Measurements from ENCODE around the gene TAS1R2. TPM values are rescaled to one million over a fixed set of nuclear protein-coding genes. Genes with fewer than 3 reads are reported as not detected.

Gene TAS1R2
- total and polyA plus RNA-seq, 2 experiments from 2014 or later = not detected

DNA sequence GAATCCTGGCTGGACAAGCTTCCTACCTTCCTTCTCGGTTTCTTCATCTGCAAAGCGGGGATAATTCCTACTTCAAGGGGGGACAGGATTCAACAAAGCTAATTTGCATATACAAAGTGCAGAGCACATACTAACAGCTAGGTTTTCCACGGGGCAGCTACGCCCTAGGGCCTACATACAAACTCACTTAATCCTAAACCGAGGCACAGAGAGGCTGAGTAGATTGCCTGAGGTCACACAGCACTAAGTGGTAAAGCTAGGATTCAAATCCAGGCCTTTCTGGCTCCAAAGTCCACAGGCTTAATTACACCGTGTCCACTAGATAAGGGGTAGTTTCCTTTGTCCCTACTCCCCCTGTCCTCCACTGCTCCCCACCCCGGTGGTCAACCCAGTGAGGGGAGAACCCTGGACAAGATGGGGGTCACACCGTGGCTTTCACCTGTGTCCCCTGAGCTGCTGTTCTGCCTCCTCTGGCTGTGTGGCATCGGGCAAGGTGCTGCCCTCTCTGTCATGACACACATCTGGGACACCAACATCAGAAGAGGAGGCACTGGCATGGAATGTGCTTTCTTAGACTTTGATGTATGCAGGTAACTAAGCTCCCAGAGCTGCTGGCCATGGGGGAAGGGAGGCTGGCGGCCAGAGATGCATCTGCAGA lies 44.5 kb downstream of the TAS1R2 start:
- Mint-ChIP-seq H3K9me3 (no peaks in the 10 kb centered on the region), H3K27ac (no peak overlapping the region), H3K4me3 (no peak overlapping the region), H3K4me1 (peaks cover 26% of the 10 kb centered on the region), H3K36me3 (ENCODE audit: low read depth) (no peaks in the 10 kb centered on the region), H3K27me3 (ENCODE audit: insufficient read depth, low read depth, poor library complexity) (peaks cover 22% of the 10 kb centered on the region)
- H3K27ac ChIP-seq (ENCODE audit: low read depth) = no peak overlapping the region
- ATAC-seq (no peak; the same call in 2 of the 3 replicates), DNase-seq (ENCODE audit: low spot score) (no peak)
- H3K4me3 ChIP-seq = no peak overlapping the region
- H3K27me3 ChIP-seq (ENCODE audit: insufficient read depth) = no peaks in the 10 kb centered on the region
- TF ChIP-seq, protein P1, sequence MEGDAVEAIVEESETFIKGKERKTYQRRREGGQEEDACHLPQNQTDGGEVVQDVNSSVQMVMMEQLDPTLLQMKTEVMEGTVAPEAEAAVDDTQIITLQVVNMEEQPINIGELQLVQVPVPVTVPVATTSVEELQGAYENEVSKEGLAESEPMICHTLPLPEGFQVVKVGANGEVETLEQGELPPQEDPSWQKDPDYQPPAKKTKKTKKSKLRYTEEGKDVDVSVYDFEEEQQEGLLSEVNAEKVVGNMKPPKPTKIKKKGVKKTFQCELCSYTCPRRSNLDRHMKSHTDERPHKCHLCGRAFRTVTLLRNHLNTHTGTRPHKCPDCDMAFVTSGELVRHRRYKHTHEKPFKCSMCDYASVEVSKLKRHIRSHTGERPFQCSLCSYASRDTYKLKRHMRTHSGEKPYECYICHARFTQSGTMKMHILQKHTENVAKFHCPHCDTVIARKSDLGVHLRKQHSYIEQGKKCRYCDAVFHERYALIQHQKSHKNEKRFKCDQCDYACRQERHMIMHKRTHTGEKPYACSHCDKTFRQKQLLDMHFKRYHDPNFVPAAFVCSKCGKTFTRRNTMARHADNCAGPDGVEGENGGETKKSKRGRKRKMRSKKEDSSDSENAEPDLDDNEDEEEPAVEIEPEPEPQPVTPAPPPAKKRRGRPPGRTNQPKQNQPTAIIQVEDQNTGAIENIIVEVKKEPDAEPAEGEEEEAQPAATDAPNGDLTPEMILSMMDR (conservative IDR thresholded peaks at IDR 0.05; ENCODE audit: low read depth in 2 of 2) = no peak
- TF ChIP-seq, protein P2, sequence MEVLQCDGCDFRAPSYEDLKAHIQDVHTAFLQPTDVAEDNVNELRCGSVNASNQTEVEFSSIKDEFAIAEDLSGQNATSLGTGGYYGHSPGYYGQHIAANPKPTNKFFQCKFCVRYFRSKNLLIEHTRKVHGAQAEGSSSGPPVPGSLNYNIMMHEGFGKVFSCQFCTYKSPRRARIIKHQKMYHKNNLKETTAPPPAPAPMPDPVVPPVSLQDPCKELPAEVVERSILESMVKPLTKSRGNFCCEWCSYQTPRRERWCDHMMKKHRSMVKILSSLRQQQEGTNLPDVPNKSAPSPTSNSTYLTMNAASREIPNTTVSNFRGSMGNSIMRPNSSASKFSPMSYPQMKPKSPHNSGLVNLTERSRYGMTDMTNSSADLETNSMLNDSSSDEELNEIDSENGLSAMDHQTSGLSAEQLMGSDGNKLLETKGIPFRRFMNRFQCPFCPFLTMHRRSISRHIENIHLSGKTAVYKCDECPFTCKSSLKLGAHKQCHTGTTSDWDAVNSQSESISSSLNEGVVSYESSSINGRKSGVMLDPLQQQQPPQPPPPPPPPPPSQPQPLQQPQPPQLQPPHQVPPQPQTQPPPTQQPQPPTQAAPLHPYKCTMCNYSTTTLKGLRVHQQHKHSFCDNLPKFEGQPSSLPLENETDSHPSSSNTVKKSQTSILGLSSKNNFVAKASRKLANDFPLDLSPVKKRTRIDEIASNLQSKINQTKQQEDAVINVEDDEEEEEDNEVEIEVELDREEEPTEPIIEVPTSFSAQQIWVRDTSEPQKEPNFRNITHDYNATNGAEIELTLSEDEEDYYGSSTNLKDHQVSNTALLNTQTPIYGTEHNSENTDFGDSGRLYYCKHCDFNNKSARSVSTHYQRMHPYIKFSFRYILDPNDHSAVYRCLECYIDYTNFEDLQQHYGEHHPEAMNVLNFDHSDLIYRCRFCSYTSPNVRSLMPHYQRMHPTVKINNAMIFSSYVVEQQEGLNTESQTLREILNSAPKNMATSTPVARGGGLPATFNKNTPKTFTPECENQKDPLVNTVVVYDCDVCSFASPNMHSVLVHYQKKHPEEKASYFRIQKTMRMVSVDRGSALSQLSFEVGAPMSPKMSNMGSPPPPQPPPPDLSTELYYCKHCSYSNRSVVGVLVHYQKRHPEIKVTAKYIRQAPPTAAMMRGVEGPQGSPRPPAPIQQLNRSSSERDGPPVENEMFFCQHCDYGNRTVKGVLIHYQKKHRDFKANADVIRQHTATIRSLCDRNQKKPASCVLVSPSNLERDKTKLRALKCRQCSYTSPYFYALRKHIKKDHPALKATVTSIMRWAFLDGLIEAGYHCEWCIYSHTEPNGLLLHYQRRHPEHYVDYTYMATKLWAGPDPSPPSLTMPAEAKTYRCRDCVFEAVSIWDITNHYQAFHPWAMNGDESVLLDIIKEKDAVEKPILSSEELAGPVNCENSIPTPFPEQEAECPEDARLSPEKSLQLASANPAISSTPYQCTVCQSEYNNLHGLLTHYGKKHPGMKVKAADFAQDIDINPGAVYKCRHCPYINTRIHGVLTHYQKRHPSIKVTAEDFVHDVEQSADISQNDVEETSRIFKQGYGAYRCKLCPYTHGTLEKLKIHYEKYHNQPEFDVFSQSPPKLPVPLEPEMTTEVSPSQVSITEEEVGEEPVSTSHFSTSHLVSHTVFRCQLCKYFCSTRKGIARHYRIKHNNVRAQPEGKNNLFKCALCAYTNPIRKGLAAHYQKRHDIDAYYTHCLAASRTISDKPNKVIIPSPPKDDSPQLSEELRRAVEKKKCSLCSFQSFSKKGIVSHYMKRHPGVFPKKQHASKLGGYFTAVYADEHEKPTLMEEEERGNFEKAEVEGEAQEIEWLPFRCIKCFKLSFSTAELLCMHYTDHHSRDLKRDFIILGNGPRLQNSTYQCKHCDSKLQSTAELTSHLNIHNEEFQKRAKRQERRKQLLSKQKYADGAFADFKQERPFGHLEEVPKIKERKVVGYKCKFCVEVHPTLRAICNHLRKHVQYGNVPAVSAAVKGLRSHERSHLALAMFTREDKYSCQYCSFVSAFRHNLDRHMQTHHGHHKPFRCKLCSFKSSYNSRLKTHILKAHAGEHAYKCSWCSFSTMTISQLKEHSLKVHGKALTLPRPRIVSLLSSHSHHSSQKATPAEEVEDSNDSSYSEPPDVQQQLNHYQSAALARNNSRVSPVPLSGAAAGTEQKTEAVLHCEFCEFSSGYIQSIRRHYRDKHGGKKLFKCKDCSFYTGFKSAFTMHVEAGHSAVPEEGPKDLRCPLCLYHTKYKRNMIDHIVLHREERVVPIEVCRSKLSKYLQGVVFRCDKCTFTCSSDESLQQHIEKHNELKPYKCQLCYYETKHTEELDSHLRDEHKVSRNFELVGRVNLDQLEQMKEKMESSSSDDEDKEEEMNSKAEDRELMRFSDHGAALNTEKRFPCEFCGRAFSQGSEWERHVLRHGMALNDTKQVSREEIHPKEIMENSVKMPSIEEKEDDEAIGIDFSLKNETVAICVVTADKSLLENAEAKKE (CRISPR knock-in tag; IDR thresholded peaks at IDR 0.05) = no peak
- TF ChIP-seq EZH2 (IDR thresholded peaks at IDR 0.05; ENCODE audit: low read depth, unreplicated experiment) = no peak
- TF ChIP-seq POLR2AphosphoS5 (IDR thresholded peaks at IDR 0.05; ENCODE audit: low read depth) = no peak
- TF ChIP-seq, protein P3, sequence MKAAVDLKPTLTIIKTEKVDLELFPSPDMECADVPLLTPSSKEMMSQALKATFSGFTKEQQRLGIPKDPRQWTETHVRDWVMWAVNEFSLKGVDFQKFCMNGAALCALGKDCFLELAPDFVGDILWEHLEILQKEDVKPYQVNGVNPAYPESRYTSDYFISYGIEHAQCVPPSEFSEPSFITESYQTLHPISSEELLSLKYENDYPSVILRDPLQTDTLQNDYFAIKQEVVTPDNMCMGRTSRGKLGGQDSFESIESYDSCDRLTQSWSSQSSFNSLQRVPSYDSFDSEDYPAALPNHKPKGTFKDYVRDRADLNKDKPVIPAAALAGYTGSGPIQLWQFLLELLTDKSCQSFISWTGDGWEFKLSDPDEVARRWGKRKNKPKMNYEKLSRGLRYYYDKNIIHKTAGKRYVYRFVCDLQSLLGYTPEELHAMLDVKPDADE (IDR thresholded peaks at IDR 0.05) = no peak
- TF ChIP-seq EZH2phosphoT487 (IDR thresholded peaks at IDR 0.05; ENCODE audit: unreplicated experiment) = no peak
- TF ChIP-seq ZNF331 (CRISPR knock-in tag; IDR thresholded peaks at IDR 0.05; ENCODE audit: low read depth) = no peak
- TF ChIP-seq JUNB (IDR thresholded peaks at IDR 0.05; ENCODE audit: unreplicated experiment) = no peak
- no peak for TF ChIP-seq NANOG (IDR thresholded peaks at IDR 0.05; ENCODE audit: borderline replicate concordance)
- H3K36me3 ChIP-seq (ENCODE audit: insufficient read depth) = no peaks in the 10 kb centered on the region
- no peaks in the 10 kb centered on the region for H4K20me1 ChIP-seq (replicated peaks; ENCODE audit: insufficient read depth)
- no peaks in the 10 kb centered on the region for H3K79me2 ChIP-seq (replicated peaks; ENCODE audit: insufficient read depth)
- no peaks in the 10 kb centered on the region for H3K9me2 ChIP-seq (ENCODE audit: insufficient read depth)
- no peak overlapping the region for H3K4me2 ChIP-seq
- peaks cover 6% of the 10 kb centered on the region; the same call in 1 of the 2 replicates for H3K4me1 ChIP-seq (ENCODE audit: insufficient read depth)
- H2AFZ ChIP-seq = no peak overlapping the region
- 0 out of 2 replicates have a peak, but pooled peaks cover 2% of the 10 kb centered on the region for H3F3A ChIP-seq (replicated peaks; ENCODE audit: low read depth)

Measured in GM23338 (cell line).